ENCODE measurements around the gene GNG3.

GNG3 gene

DNA sequence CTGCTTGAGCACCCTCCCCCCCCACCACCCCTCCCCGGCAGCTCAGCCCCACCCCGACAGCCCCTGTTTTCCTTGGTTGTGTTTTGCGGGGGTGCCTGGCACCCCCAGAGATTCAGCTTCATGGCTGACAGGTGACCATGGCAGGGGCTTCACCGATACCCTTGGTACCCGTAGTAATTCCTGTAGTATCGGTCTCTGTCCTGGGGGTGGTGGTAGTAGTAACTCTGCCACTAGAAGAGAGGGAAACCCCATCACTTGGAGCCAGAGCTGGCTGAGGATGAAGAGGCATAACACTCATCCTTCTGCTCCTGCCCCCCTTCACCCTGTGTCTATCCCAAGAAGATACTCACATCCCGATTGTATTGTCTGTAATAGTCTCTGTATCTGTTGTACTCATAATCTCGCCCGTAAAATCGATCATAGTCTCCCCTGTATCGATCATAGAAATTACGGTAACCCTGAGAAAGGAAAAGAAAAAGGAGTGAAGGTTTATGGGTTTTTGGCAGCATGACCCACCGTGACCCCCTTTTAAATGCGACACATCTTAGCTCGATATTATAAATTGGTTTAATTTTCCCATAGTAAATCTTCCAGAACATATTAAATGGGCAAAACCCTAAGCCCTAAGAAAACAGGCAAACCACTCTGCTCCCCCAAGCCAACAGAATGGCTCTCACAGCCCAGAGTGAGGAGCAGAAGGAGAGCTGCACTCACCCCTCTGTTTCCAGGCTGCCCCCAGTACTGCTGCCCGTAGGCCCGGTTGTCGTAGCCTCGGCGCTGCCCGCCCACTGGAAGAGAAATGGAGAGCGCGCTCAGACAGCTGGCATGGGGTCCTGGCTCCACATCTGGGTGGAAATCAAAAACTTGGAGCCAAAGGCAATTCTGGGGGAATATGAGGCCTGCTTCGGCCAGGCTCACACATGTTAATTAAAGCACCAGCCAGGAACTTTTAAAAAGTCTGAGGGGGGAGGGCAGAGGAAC is 8.0 kb downstream of the GNG3 start:
- Histone ChIP-seq H3K27ac (ENCODE audit: low read depth, low read length) (no peak overlapping the region), H3K36me3 (ENCODE audit: control insufficient read depth in 1 of 2, insufficient read depth in 2 of 2, low read length in 2 of 2) (peaks cover 64 to 78% of the 10 kb centered on the region in 2 donors), H3K4me3 (ENCODE audit: low read depth in 1 of 2, low read length in 2 of 2) (no peak overlapping the region), H3K27me3 (ENCODE audit: control insufficient read depth in 1 of 2, insufficient read depth in 2 of 2, low read length in 2 of 2) (no peaks in the 10 kb centered on the region), H3K9me3 (ENCODE audit: control insufficient read depth in 1 of 2, low read length in 2 of 2) (no peaks in the 10 kb centered on the region), H3K4me1 (ENCODE audit: control insufficient read depth in 1 of 2, insufficient read depth in 2 of 2, low read length in 2 of 2) (peaks cover 27 to 40% of the 10 kb centered on the region in 2 donors), H3K9ac (ENCODE audit: low read depth in 1 of 2, low read length in 2 of 2) (no peak overlapping the region)

DNA sequence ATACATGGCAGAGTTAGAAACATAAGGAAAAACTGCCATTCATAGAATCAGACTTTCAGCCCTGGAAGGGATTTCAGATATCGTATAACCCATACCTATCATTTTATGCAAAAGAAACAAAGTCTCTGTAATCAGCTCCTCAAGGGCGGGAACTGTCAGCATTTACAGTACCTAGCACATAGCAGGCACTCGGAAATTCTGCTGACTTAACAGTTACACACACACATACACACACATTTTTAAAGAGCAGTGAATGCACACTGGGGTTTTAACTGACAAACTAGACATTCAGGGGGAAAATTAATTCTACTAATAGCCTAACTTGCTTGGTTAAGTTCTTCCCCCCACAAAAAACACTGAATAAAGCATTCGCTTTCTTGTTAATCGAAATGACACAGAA is 8.7 kb downstream of the GNG3 start:
- Histone ChIP-seq H3K4me1 (ENCODE audit: control insufficient read depth in 1 of 2, insufficient read depth in 2 of 2, low read length in 2 of 2) (peaks cover 25 to 37% of the 10 kb centered on the region in 2 donors), H3K9ac (ENCODE audit: low read depth in 1 of 2, low read length in 2 of 2) (no peak overlapping the region), H3K27ac (ENCODE audit: low read depth, low read length) (no peak overlapping the region), H3K9me3 (ENCODE audit: control insufficient read depth in 1 of 2, low read length in 2 of 2) (no peaks in the 10 kb centered on the region), H3K27me3 (ENCODE audit: control insufficient read depth in 1 of 2, insufficient read depth in 2 of 2, low read length in 2 of 2) (no peaks in the 10 kb centered on the region), H3K36me3 (ENCODE audit: control insufficient read depth in 1 of 2, insufficient read depth in 2 of 2, low read length in 2 of 2) (peaks cover 65 to 81% of the 10 kb centered on the region in 2 donors), H3K4me3 (ENCODE audit: low read depth in 1 of 2, low read length in 2 of 2) (no peak overlapping the region)

DNA sequence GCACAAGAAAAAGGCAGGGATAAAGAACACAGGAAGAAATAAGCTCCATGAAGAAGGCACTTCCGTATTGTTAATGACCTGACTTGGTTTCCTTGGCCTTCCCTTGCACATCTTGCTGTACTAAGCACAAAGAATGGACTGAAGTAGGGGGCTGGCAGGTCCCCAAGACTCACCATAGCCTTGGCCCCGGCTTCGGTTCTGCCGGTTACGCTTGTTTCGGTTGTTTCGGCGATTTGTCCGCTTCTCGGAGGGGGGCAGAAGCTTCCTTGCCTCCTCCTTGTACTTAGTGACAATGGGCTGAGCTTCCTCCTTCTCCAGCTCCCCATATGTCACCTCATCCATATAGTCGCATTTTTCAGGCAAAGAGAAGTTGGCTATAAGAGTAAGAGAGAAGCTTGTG is 9.3 kb downstream of the GNG3 start:
- Histone ChIP-seq H3K27ac (ENCODE audit: low read depth, low read length) (no peak overlapping the region), H3K9ac (ENCODE audit: low read depth in 1 of 2, low read length in 2 of 2) (no peak overlapping the region), H3K36me3 (ENCODE audit: control insufficient read depth in 1 of 2, insufficient read depth in 2 of 2, low read length in 2 of 2) (peaks cover 67 to 82% of the 10 kb centered on the region in 2 donors), H3K9me3 (ENCODE audit: control insufficient read depth in 1 of 2, low read length in 2 of 2) (no peaks in the 10 kb centered on the region), H3K27me3 (ENCODE audit: control insufficient read depth in 1 of 2, insufficient read depth in 2 of 2, low read length in 2 of 2) (no peaks in the 10 kb centered on the region), H3K4me3 (ENCODE audit: low read depth in 1 of 2, low read length in 2 of 2) (no peak overlapping the region), H3K4me1 (ENCODE audit: control insufficient read depth in 1 of 2, insufficient read depth in 2 of 2, low read length in 2 of 2) (peaks cover 25 to 37% of the 10 kb centered on the region in 2 donors)

DNA sequence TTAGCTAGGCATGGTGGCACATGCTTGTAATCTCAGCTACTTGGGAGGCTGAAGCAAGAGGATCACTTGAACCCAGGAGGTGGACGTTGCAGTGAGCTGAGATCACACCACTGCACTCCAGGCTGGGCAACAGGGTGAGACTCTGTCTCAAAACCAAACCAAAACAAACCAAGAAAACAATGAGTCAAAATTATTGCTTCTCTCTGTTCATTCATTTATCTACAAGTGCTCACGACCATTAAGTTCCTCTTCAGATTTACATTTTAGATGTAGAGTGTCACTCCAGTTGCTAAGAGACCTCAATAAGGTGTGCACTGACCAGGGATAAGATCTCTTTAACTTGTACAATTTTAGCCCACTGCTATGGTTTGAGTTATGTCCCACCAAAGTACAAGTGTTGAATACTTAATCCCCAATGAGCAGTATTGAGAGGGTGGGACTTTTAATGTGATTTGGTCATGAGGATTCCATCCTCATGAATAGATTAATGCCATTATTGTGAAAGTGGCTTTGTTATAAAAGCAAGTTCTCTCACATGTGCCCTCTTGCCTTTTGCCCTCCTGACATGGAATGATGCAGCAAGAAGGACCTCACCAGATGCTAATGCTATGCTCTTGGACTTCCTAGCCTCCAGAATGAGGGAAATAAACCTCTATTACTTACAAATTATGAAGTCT is 12.0 kb downstream of the GNG3 start:
- Histone ChIP-seq H3K27ac (ENCODE audit: low read depth, low read length) (no peak overlapping the region), H3K9ac (ENCODE audit: low read depth in 1 of 2, low read length in 2 of 2) (no peak overlapping the region), H3K9me3 (ENCODE audit: control insufficient read depth in 1 of 2, low read length in 2 of 2) (no peaks in the 10 kb centered on the region), H3K4me3 (ENCODE audit: low read depth in 1 of 2, low read length in 2 of 2) (no peak overlapping the region), H3K36me3 (ENCODE audit: control insufficient read depth in 1 of 2, insufficient read depth in 2 of 2, low read length in 2 of 2) (peaks cover 67 to 95% of the 10 kb centered on the region in 2 donors), H3K4me1 (ENCODE audit: control insufficient read depth in 1 of 2, insufficient read depth in 2 of 2, low read length in 2 of 2) (peaks cover 16 to 21% of the 10 kb centered on the region in 2 donors), H3K27me3 (ENCODE audit: control insufficient read depth in 1 of 2, insufficient read depth in 2 of 2, low read length in 2 of 2) (no peaks in the 10 kb centered on the region)

DNA sequence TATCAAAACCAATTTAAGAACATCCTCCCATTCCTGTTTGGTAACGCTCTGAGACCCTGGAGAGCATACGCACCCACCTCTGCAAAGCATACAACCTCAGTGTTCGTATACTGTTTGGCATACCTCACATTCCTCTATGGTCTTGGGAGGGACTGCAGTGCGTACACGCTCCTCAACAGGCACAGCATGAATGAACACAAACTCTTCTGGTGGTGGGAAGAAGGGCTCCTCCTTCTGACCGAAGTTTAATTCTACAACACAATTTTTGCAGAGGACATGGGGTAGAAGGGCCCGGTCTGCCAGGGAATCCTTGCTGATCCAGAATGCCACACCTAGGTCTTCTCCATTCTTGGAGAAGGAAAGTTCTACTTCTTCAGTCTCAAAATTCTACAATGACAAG is 14.5 kb downstream of the GNG3 start:
- Histone ChIP-seq H3K4me3 (ENCODE audit: low read depth in 1 of 2, low read length in 2 of 2) (no peak overlapping the region), H3K4me1 (ENCODE audit: control insufficient read depth in 1 of 2, insufficient read depth in 2 of 2, low read length in 2 of 2) (peaks cover 13 to 15% of the 10 kb centered on the region in 2 donors), H3K9me3 (ENCODE audit: control insufficient read depth in 1 of 2, low read length in 2 of 2) (no peaks in the 10 kb centered on the region), H3K27ac (ENCODE audit: low read depth, low read length) (no peak overlapping the region), H3K27me3 (ENCODE audit: control insufficient read depth in 1 of 2, insufficient read depth in 2 of 2, low read length in 2 of 2) (no peaks in the 10 kb centered on the region), H3K36me3 (ENCODE audit: control insufficient read depth in 1 of 2, insufficient read depth in 2 of 2, low read length in 2 of 2) (peaks cover 43 to 72% of the 10 kb centered on the region in 2 donors), H3K9ac (ENCODE audit: low read depth in 1 of 2, low read length in 2 of 2) (no peak overlapping the region)

DNA sequence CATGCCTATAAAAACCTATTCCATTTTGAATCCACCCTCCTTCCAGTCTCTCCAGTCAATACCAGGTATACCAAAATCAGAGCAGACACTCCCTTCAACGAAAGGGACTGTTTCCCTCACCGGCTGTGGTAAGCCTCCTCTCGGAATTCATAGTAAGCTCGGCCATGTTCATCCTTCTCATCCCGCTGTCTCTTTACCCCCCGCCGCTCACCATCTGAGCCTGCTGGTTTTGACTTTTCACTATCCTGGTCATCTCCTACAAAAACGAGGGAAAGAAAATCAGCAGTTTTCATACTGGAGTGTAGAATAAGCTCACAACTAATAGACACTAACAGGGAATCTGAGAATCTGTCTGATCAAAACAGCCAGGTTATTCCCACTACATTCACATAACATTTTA is 16.7 kb downstream of the GNG3 start:
- Histone ChIP-seq H3K27me3 (ENCODE audit: control insufficient read depth in 1 of 2, insufficient read depth in 2 of 2, low read length in 2 of 2) (no peaks in the 10 kb centered on the region), H3K9ac (ENCODE audit: low read depth in 1 of 2, low read length in 2 of 2) (peak overlapping the region; percentile 95 to 96), H3K4me3 (ENCODE audit: low read depth in 1 of 2, low read length in 2 of 2) (peak overlapping the region; percentile 98), H3K9me3 (ENCODE audit: control insufficient read depth in 1 of 2, low read length in 2 of 2) (no peaks in the 10 kb centered on the region), H3K36me3 (ENCODE audit: control insufficient read depth in 1 of 2, insufficient read depth in 2 of 2, low read length in 2 of 2) (peaks cover 35 to 51% of the 10 kb centered on the region in 2 donors), H3K27ac (ENCODE audit: low read depth, low read length) (no peak overlapping the region), H3K4me1 (ENCODE audit: control insufficient read depth in 1 of 2, insufficient read depth in 2 of 2, low read length in 2 of 2) (peaks cover 11 to 15% of the 10 kb centered on the region in 2 donors)

DNA sequence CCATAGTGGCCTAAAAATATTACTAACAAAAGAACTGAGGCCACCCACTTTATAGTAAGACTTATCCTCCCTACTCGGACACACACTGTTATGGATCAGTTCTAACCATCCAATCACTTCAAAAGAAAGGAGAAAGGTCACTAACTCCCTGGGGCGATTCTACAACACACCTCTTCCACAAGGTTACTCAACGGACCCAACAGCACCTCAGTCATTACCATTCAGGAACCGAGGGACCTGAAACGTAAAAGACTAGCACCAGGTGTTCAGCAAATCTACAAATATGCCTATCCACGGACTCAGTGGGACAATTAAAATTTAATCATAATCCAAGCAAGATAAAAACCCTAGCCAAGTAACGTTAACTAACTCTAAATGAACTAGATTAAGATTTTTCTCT is 18.2 kb downstream of the GNG3 start:
- H3K9ac ChIP-seq (ENCODE audit: low read depth in 1 of 2, low read length in 2 of 2): peak overlapping the region; percentile 95 to 96
- H3K9me3 ChIP-seq (ENCODE audit: control insufficient read depth in 1 of 2, low read length in 2 of 2): no peaks in the 10 kb centered on the region
- peaks cover 23 to 37% of the 10 kb centered on the region in 2 donors for H3K36me3 ChIP-seq (ENCODE audit: control insufficient read depth in 1 of 2, insufficient read depth in 2 of 2, low read length in 2 of 2)
- peaks cover 21 to 24% of the 10 kb centered on the region in 2 donors for H3K4me1 ChIP-seq (ENCODE audit: control insufficient read depth in 1 of 2, insufficient read depth in 2 of 2, low read length in 2 of 2)
- peak overlapping the region; percentile 98 for H3K4me3 ChIP-seq (ENCODE audit: low read depth in 1 of 2, low read length in 2 of 2)
- H3K27ac ChIP-seq (ENCODE audit: low read depth, low read length): no peak overlapping the region
- H3K27me3 ChIP-seq (ENCODE audit: control insufficient read depth in 1 of 2, insufficient read depth in 2 of 2, low read length in 2 of 2): no peaks in the 10 kb centered on the region

DNA sequence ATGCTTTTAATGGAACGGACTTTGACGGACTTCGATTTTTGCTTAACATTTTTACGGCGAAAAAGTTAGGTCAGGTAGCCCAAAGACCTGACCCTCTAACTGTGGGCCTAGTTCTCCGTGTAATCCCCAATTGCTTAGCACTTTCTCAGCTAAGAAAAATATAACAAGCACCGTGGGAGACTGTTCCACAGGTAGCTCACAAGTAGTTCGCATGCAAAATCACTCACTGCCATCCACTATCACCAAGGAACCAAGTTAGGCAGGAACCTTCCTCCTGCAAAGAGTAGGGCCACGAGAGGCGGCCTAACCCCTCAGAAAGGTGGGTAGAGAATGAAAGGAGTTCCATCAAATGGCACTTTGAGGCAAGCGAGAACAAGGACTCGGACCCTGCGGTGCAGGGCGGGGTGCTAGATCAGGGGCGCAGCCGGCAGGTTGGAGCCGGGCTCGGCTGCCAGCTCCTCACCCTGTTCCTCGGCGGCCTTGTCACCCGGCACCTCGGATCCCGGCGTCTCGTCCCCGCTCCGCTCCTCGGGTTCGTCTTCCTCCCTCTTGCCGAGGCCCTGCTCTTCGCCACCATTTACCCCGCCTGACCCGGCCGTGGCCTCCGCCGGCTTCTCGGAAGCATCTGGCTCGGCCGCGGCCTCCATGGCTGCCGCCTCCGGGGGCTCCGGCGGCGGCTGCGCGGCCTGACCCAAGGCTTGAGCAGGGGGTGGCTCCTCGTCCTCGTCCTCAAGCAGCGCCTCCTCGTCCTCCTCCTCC is 18.9 kb downstream of the GNG3 start:
- Histone ChIP-seq H3K4me1 (ENCODE audit: control insufficient read depth in 1 of 2, insufficient read depth in 2 of 2, low read length in 2 of 2) (peaks cover 21 to 28% of the 10 kb centered on the region in 2 donors), H3K9me3 (ENCODE audit: control insufficient read depth in 1 of 2, low read length in 2 of 2) (no peaks in the 10 kb centered on the region), H3K4me3 (ENCODE audit: low read depth in 1 of 2, low read length in 2 of 2) (peak overlapping the region; percentile 98), H3K27me3 (ENCODE audit: control insufficient read depth in 1 of 2, insufficient read depth in 2 of 2, low read length in 2 of 2) (no peaks in the 10 kb centered on the region), H3K36me3 (ENCODE audit: control insufficient read depth in 1 of 2, insufficient read depth in 2 of 2, low read length in 2 of 2) (peaks cover 16 to 30% of the 10 kb centered on the region in 2 donors), H3K9ac (ENCODE audit: low read depth in 1 of 2, low read length in 2 of 2) (peak overlapping the region; percentile 95 to 96), H3K27ac (ENCODE audit: low read depth, low read length) (peak overlapping the region; percentile 94)

DNA sequence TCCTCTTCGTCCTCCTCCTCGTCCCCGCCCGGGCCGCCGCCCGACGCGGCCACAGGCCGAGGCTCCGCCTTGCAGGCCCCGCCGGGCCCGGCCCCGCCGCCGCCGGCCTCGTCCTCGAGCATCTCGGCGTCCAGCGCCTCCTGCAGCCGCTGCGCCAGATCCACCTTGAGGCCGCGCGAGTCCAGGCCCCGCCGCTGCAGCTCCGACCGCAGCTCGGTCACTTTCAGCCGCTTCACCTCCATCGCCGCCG is 19.4 kb downstream of the GNG3 start:
- Histone ChIP-seq H3K4me1 (ENCODE audit: control insufficient read depth in 1 of 2, insufficient read depth in 2 of 2, low read length in 2 of 2) (peaks cover 21 to 30% of the 10 kb centered on the region in 2 donors), H3K27ac (ENCODE audit: low read depth, low read length) (peak overlapping the region; percentile 94), H3K4me3 (ENCODE audit: low read depth in 1 of 2, low read length in 2 of 2) (peak overlapping the region; percentile 98), H3K36me3 (ENCODE audit: control insufficient read depth in 1 of 2, insufficient read depth in 2 of 2, low read length in 2 of 2) (peaks cover 11 to 25% of the 10 kb centered on the region in 2 donors), H3K27me3 (ENCODE audit: control insufficient read depth in 1 of 2, insufficient read depth in 2 of 2, low read length in 2 of 2) (no peaks in the 10 kb centered on the region), H3K9me3 (ENCODE audit: control insufficient read depth in 1 of 2, low read length in 2 of 2) (no peaks in the 10 kb centered on the region), H3K9ac (ENCODE audit: low read depth in 1 of 2, low read length in 2 of 2) (peak overlapping the region; percentile 95 to 96)
